Measurements from ENCODE around the gene FEM1B.

FEM1B gene

GRCh38 chr15:68330901-68331300, 53.4 kb downstream of the FEM1B start:
- TF ChIP-seq CREB5 (CRISPR knock-in tag; IDR thresholded peaks at IDR 0.05; ENCODE audit: low read depth) (no peak), POU6F1 (CRISPR knock-in tag; IDR thresholded peaks at IDR 0.05; ENCODE audit: borderline replicate concordance, low read depth) (no peak), ESRRG (CRISPR knock-in tag; IDR thresholded peaks at IDR 0.05) (no peak), ZFP3 (CRISPR knock-in tag; IDR thresholded peaks at IDR 0.05) (no peak), OSR1 (CRISPR knock-in tag; IDR thresholded peaks at IDR 0.05) (no peak), RARB (CRISPR knock-in tag; IDR thresholded peaks at IDR 0.05) (no peak), ISL1 (CRISPR knock-in tag; IDR thresholded peaks at IDR 0.05) (no peak), SNAI2 (CRISPR knock-in tag; IDR thresholded peaks at IDR 0.05) (no peak), PPARA (CRISPR knock-in tag; IDR thresholded peaks at IDR 0.05; ENCODE audit: borderline replicate concordance) (no peak), TCF4 (CRISPR knock-in tag; IDR thresholded peaks at IDR 0.05; ENCODE audit: borderline replicate concordance) (no peak), TSHZ2 (CRISPR knock-in tag; IDR thresholded peaks at IDR 0.05) (no peak), GLIS3 (CRISPR knock-in tag; IDR thresholded peaks at IDR 0.05) (no peak), PATZ1 (CRISPR knock-in tag; IDR thresholded peaks at IDR 0.05; ENCODE audit: borderline replicate concordance) (no peak), ZNF8 (CRISPR knock-in tag; IDR thresholded peaks at IDR 0.05) (no peak), CSRNP3 (CRISPR knock-in tag; IDR thresholded peaks at IDR 0.05) (no peak), ZC3H10 (CRISPR knock-in tag; IDR thresholded peaks at IDR 0.05) (no peak), ARNTL (CRISPR knock-in tag; IDR thresholded peaks at IDR 0.05; ENCODE audit: borderline replicate concordance, low read depth) (no peak), ZFP30 (CRISPR knock-in tag; IDR thresholded peaks at IDR 0.05) (no peak)

GRCh38 chr15:68332266-68332665, 54.7 kb downstream of the FEM1B start:
- TF ChIP-seq PPARA (CRISPR knock-in tag; IDR thresholded peaks at IDR 0.05; ENCODE audit: borderline replicate concordance) (no peak), ESRRG (CRISPR knock-in tag; IDR thresholded peaks at IDR 0.05) (no peak), ZC3H10 (CRISPR knock-in tag; IDR thresholded peaks at IDR 0.05) (no peak), TSHZ2 (CRISPR knock-in tag; IDR thresholded peaks at IDR 0.05) (no peak)
- ATAC-seq: no peak

More at GRCh38 chr15:68330901-68331300, 53.4 kb downstream of the FEM1B start:
- no peak for ATAC-seq

Measured in SK-N-SH treated with all-trans-retinoic acid at 6 μM for 48 hours (cell line).